CD4-positive, alpha-beta T cell treated with Interleukin-15 for 1 hour (primary cell): ENCODE measurements around the gene DENND1B.

Source experiments
- DNase-seq: peaks from one replicate; pipeline ENCODE4 v3.0.0-alpha.2; 2020

Gene DENND1B, protein sequence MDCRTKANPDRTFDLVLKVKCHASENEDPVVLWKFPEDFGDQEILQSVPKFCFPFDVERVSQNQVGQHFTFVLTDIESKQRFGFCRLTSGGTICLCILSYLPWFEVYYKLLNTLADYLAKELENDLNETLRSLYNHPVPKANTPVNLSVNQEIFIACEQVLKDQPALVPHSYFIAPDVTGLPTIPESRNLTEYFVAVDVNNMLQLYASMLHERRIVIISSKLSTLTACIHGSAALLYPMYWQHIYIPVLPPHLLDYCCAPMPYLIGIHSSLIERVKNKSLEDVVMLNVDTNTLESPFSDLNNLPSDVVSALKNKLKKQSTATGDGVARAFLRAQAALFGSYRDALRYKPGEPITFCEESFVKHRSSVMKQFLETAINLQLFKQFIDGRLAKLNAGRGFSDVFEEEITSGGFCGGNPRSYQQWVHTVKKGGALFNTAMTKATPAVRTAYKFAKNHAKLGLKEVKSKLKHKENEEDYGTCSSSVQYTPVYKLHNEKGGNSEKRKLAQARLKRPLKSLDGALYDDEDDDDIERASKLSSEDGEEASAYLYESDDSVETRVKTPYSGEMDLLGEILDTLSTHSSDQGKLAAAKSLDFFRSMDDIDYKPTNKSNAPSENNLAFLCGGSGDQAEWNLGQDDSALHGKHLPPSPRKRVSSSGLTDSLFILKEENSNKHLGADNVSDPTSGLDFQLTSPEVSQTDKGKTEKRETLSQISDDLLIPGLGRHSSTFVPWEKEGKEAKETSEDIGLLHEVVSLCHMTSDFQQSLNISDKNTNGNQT

DNA sequence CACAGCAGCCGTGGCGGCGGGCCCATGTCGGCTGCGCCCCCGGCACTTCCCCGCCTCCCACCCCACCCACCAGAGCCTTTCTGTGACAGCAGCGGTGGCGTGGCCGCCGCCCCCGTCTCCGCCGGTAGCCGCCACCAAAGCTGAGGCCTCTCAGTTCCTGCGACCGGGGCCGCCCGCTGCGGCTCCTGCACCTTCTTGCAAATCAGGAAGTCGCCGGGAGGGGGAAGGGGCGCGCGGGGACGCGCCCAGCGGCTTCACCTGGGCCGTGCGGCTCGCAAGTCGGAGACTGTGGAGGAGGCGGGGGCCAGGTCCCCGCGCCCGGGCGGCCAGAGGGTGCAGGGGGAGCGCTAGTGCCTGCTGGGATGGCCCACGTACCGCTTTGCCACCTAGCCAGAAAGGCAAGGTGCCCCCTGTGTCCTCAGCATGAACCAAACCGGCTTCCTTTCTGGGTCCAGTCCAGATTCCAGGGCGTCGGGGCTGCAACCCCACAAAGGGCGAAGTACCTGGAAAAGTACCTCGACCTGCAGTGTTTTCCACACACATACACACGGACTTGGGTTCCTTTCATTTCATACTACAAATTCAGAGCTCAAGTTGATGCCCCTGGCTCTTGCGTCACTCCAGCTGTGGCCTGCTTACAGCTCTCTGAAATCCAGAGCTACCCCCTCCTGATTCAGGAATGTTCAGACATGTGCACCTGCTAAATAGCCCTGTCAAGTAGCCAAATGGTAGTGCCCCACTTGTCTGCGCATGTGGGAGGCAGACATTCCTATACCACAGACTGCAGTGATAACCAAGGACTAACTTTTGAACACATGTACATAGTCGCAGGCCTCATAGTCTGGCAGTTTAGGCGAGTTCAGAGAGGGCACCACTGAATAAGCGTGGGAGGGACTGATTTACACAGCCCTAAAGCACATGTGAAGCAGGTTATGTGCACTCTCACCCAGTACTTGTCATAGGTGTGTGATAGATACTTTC is at the start of gene DENND1B:
DENND1B (minus strand) TSS at position 199 of the 981 bp plus-strand sequence. CDS start 325 bp downstream, outside the sequence.
- peak; percentile 85 for DNase-seq

DNA sequence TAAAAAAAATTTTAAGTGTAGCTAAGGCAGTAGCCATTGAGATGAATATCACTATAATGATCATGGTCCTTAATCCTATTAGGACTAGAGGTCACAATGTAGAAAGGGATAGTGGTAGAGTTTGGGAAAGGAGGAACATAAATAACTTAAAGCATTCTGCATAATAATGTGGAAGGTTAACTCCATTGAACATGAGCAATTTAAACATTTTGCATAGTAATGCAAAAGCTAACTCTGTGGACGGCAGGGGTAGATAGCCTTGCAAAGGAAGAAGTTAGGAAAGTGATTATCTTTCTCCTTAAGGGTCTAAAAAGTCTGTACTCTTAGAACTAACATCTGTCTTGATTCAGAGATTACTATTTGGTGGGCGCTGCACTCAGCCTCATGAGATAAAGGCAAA is 39.0 kb upstream of the DENND1B start:
- DNase-seq = no peak

DNA sequence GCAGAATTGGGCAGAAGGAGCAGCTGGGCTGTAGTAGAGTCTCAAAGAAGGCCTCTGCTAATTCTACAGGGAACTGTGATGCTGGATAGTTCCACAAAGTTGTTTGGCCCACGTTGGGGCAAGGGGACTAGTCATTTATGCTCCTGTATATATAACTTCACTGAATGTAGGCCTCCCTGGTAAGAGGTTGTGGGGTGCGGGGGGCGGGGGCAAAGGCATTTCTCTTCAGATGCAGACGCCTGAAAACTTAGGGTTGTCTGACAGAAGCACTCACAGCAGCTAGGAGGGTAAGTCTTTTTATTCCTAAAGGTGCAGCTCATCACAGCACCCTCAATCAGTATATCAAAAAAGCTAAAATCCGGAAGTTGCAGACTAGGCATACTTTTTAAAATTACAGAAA is 38.5 kb upstream of the DENND1B start:
- DNase-seq = no peak

DNA sequence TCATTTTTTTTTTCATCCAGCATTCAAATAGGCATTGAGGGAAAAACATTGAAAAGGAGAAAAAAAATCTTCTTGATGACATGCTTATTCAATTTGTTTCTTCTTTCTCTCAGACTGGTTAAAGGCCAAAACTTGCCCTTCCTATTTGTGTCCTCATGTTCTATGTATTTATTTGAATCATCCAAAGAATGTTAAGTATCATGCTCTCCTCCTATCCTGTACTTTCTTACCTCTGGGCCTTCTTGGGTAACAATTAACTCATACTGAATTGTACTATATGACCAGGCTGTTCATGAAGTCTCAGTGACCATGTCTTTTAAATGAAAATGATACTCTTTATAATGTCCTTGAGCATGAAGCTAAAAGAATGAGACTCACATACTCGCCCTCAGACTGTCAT is 36.5 kb upstream of the DENND1B start:
- DNase-seq = no peak

- no peak for DNase-seq
These were observed 35.5 kb upstream of the DENND1B start for GRCh38 chr1:197810812-197811211.

DNA sequence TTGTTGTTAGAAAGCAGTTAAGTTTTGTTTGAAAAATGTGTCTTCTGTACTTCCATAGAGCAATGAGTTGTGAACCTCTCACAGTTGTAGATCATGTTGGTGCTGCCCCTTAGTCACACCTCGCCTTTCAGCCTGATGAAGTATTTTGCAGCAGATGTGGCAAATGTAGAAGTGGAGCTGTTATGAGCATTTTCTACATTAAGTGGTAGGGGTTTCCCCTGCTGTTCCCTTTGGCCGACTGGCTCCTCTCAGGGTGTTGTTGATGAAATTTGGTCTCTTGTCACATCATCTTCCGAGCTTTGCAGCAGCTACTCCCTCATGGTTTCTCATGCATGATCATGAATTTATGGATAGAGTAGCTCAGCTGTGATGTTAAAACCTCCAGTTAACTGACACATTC is 33.6 kb upstream of the DENND1B start:
- DNase-seq = no peak

GRCh38 chr1:197807739-197808453 is 32.6 kb upstream of the DENND1B start:
- no peak for DNase-seq

GRCh38 chr1:197807216-197807615 is 31.9 kb upstream of the DENND1B start:
- DNase-seq = no peak

GRCh38 chr1:197806718-197807117 is 31.4 kb upstream of the DENND1B start:
- no peak for DNase-seq

GRCh38 chr1:197801684-197802083 is 26.4 kb upstream of the DENND1B start:
- DNase-seq = no peak

DNA sequence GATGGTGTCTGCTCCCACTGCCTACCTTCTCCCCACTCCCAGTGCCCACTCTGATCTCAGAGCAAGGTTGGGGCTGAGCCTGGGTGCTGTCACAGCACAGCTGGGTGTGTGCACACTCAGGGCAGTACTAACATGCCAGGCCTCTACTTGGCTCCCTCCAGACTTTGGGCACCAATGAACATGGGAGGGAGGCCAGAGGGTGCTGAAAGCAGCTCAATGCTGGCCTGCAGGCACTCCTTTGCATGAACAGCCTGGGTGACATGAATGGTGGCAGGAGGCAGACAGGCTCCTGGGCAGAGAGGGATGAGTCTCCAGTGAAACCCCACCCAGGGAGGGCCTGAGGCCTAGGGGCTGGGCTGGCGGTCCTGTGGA is 25.8 kb upstream of the DENND1B start:
- DNase-seq = no peak

- DNase-seq = no peak
These were observed 25.3 kb upstream of the DENND1B start for GRCh38 chr1:197800379-197801110.

DNA sequence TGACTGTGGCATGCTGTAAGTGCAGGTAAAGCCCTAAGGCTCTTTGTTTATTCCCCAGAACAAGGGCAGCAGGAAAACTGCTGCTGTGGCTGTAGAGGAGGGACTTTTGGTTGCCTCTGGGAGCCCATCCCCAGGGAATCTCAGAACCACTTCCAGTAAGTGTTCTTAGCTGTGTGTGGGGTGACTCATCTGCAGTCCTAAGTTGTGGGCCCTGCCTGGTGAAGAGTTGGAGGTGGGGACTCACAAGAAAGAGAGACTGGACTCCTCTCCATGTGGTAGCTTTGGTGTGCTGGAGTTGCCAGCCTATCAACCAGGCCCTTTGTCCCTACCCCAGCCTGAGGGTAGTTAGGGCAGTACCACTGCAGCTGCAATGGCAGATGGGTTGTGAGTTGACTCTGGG is 24.0 kb upstream of the DENND1B start:
- no peak for DNase-seq

DNA sequence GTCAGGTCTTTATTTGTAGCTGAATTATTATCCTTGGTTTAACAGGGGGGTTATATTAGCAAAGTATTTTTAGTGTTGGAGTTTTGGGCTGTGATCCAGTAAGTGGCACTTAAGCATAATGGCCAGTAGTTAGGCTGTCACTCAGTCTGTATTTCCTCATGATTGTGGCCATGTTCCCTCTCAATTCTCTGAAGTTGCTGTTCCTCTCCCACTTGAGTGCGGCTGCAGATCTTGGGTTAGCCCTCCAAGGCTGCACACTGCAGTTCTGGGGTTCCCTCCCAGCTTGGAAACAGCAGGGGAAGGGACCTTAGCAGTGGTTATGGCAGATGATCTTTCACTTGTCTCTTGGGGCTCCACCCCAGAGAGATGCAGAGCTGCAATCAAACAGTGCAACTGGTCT is 23.2 kb upstream of the DENND1B start:
- DNase-seq = no peak

DNA sequence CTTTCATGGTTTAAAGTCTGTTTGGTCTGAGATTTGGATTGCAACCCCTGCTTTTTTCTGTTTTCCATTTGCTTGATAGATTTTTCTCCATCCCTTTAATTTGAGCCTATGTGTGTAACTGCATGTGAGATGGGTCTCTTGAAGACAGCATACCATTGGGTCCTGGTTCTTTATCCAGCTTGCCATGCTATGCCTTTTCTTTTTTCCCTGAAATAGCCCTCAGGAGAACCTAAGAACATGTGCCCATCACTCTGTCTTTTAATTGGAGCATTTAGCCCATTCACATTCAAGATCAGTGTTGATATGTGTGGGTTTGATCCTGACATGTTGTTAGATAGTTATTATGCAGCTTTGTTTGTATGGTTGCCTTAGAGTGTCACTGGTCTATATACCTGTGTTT is 21.7 kb upstream of the DENND1B start:
- DNase-seq = no peak

DNA sequence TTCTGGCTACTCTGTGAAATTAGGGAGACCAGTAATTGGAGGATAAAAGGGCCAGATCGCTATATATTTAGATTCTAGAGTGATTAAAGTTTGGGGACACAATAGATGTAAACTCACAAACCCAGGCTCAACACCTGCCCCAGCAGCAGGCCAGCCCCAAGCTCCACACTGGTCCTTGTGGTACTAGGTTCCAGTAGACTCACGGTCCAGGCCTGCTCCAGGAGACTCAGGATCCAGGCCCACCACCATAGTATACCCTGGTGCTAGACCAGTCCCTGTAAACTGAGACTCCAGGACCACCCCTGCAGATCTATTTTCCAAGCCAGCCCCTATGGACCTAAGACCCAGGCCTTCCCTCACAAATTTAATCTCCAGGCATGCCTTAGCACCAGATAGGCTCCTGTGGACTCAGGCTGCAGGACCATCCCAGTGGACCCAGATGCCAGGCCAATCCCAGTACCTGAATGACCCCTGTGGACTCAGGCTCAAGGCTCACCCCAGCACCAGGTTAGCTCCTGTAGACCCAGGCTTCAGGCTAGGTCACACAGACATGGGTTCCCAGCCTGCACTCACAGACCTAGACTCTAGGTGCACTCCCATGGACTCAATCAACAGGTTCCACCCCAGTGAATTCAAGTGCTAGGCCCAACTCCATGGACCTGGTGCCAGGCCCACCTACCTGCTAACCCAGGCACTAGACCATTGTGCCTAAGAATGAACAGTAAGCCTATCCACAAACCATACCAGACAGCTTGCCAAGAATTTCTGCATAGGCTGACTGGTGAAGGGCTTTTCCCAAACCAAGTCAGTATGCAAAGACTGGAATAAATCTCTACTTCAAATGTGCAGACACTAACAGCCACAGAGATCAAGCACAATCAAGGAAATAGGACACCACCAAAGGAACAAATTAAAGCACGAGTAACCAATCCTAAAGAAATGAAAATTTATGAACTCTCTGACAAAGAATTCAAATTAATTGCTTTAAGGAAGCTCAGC is 13.8 kb upstream of the DENND1B start:
- DNase-seq = no peak

GRCh38 chr1:197787623-197788536 is 12.6 kb upstream of the DENND1B start:
- DNase-seq = no peak

- no peak for DNase-seq
These were observed 11.8 kb upstream of the DENND1B start for GRCh38 chr1:197787056-197787455.

DNA sequence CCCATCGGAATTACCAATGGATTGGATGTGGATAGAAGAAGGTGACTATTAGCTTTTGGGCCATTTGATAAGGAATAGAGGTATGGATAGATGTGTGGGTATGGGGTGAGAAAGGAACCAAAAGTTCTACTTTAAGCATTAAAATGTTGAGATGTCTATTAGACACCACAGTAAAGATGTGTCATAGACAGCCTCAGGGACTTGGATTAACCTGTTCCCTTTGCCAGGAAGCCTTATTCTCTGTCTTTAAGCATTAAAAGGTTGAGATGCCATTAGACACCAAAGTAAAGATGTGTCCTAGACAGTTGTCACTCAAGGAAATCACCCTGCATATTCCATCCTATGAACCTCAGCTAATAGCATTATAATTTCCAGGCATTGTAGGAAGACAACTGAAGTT is 11.0 kb upstream of the DENND1B start:
- no peak for DNase-seq
